Measurements from ENCODE around the gene YBX1.

The YBX1 gene

GRCh38 chr1:42657981-42658876 is 24.0 kb upstream of the YBX1 start, which contains the start of gene PPIH (continued):
- no peak for TF ChIP-seq ZNF585B (tag by site-specific recombination; IDR thresholded peaks at IDR 0.05)
- peak; percentile 70 for TF ChIP-seq ZBTB21 (tag by site-specific recombination; IDR thresholded peaks at IDR 0.05)
- peak; percentile 62 for TF ChIP-seq ZNF366 (tag by site-specific recombination; conservative IDR thresholded peaks at IDR 0.05)
- peak; percentile 64; the same call in 1 of the 2 replicates for TF ChIP-seq PATZ1 (tag by site-specific recombination; IDR thresholded peaks at IDR 0.05)
- no peak for TF ChIP-seq ZNF311 (tag by site-specific recombination; IDR thresholded peaks at IDR 0.05; ENCODE audit: borderline replicate concordance)
- TF ChIP-seq ZBTB26 (tag by site-specific recombination; optimal IDR thresholded peaks at IDR 0.05) = peak; percentile 52
- 0 out of 2 replicates have a peak, but pooled peaks have one; percentile 44 for TF ChIP-seq ZSCAN4 (tag by site-specific recombination; IDR thresholded peaks at IDR 0.05)
- TF ChIP-seq YY1 (tag by site-specific recombination; IDR thresholded peaks at IDR 0.05) = peak; percentile 85
- TF ChIP-seq ZNF175 (tag by site-specific recombination; IDR thresholded peaks at IDR 0.05) = no peak
- no peak for TF ChIP-seq ZNF292 (tag by site-specific recombination; IDR thresholded peaks at IDR 0.05; ENCODE audit: borderline replicate concordance, low read depth)
- 0 out of 2 replicates have a peak, but pooled peaks have one; percentile 17 for TF ChIP-seq ZNF324 (tag by site-specific recombination; IDR thresholded peaks at IDR 0.05)
- TF ChIP-seq ZNF433 (tag by site-specific recombination; IDR thresholded peaks at IDR 0.05; ENCODE audit: low read depth) = no peak
- no peak for TF ChIP-seq KLF7 (tag by site-specific recombination; IDR thresholded peaks at IDR 0.05; ENCODE audit: borderline replicate concordance)
- peak; percentile 79 for TF ChIP-seq ZNF629 (tag by site-specific recombination; IDR thresholded peaks at IDR 0.05)
- no peak for TF ChIP-seq GFI1B (tag by site-specific recombination; IDR thresholded peaks at IDR 0.05)
- TF ChIP-seq ZNF677 (tag by site-specific recombination; IDR thresholded peaks at IDR 0.05) = no peak
- TF ChIP-seq TSHZ1 (tag by site-specific recombination; IDR thresholded peaks at IDR 0.05; ENCODE audit: borderline replicate concordance) = no peak
- TF ChIP-seq ZNF623 (tag by site-specific recombination; IDR thresholded peaks at IDR 0.05) = no peak
- TF ChIP-seq KLF17 (tag by site-specific recombination; IDR thresholded peaks at IDR 0.05) = peak; percentile 73
- no peak; the same call in 1 of the 2 replicates for TF ChIP-seq ZNF558 (tag by site-specific recombination; IDR thresholded peaks at IDR 0.05)
- TF ChIP-seq ZNF391 (tag by site-specific recombination; IDR thresholded peaks at IDR 0.05; ENCODE audit: borderline replicate concordance, low read depth) = peak; percentile 61; the same call in 1 of the 2 replicates
- no peak for TF ChIP-seq ZNF48 (tag by site-specific recombination; IDR thresholded peaks at IDR 0.05)
- TF ChIP-seq ZNF529 (tag by site-specific recombination; IDR thresholded peaks at IDR 0.05; ENCODE audit: insufficient replicate concordance) = no peak
- TF ChIP-seq ZNF266 (tag by site-specific recombination; IDR thresholded peaks at IDR 0.05; ENCODE audit: low read depth) = no peak
- TF ChIP-seq ZBTB8A (tag by site-specific recombination; IDR thresholded peaks at IDR 0.05) = peak; percentile 9
- TF ChIP-seq ZNF416 (tag by site-specific recombination; IDR thresholded peaks at IDR 0.05) = no peak
- TF ChIP-seq ZNF768 (tag by site-specific recombination; IDR thresholded peaks at IDR 0.05) = no peak
- no peak; the same call in 1 of the 2 replicates for TF ChIP-seq PRDM4 (tag by site-specific recombination; IDR thresholded peaks at IDR 0.05)

Measured in HEK293 (cell line).